HTERT RPE-1 (cell line): ENCODE results near the gene CGB7.
"Not testable (repeated sequence)": the region's sequence is repeated elsewhere in the genome, so short reads cannot be mapped to it uniquely, and the experiment has no call there.

Experiments
- in situ Hi-C: fragments of 300-500 bp; cut with MboI; formaldehyde crosslinking; loops from 4 replicates; pipeline ENCODE4 v1.14.3; 2020; ENCODE audit warnings: low sequenced_read_pairs

The CGB7 gene

DNA sequence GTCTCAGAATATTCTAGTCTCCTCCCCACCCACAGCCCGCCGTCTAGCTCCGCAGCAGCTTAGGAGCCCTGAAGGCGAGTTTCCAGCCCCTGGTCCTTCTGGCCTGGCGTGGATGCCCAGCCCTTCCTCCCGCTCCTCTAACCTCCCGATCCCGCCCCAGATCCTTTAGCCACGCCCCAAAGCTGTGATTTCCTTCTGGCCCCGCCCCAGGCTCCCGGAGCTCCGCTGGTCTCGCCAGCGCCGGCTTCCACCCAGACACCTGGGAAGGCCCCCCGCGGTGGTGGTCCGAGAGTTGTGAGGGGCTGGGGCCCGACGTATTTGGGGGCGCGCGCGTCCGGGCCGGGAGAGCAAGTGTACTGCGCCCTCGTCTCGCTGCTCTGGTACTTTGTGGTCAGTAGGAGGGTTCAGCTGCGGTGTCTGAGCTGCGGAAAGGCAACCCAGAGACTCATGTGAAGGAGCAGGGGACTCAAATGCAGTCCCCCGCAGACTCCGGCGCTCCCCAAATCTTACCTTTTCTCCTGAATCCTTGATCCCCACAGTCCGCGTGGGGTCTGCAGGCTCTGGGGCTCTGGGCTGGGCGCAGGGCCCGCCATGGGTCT, at the start of gene CGB7:
Gene CGB7 (minus strand): TSS at position 114 of the 599 bp plus-strand sequence. CDS start 2,374 bp downstream, outside the sequence.
- in situ Hi-C loops = no loop called here

DNA sequence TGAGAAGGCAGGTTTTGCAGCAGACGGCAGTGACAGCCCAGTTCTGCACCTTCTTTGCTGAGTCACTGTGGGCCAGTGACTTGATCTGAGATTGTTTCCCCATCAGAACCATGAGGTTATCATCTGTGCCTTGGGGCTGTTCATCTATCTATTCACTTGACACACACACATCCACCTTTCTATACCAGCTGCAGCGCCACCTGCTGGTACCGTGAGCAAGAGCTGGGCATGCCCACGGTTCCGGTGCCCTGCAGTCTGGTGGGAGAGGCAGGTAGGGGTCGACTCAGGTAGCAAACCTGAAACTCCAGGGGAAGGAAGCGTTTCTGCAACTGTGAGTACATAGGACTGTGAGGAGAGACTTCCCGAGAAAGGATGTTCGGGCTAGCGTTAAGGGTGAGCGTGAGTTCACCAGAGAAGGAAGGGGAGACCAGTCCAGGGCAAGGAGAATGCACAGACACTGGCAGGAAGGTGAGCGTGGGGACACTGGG, 49.1 kb upstream of the CGB7 start:
- in situ Hi-C loops = no loop called here

DNA sequence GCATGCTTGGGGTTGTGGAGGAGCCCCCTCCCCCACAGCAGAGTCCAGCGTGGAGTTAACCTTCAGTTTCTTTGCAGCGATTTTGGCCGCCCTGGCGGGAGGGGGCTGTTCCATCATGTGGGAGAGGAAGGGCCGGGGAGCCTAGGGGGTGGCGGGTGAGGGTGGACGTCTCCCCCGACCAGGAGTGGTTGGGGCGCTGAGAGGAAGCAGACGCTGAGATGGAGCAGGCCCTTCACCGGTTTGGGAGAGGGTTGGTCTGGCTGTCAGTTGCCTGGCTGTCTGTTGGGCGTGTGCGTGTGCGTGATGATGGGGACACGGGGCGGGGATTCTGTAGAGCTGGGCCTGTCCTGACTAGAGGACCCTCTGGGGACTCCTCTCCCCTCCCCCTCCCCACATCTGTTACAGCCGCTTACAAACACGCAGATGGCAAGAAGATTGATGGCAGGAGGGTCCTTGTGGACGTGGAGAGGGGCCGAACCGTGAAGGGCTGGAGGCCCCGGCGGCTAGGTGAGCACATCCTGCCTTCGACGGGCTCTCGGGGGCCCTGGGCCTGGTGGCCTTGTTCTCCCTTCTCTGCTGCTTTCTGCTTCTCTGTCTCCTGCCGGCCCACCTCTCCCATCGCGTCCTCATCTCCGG, 46.8 kb upstream of the CGB7 start:
- in situ Hi-C loops = no loop called here

DNA sequence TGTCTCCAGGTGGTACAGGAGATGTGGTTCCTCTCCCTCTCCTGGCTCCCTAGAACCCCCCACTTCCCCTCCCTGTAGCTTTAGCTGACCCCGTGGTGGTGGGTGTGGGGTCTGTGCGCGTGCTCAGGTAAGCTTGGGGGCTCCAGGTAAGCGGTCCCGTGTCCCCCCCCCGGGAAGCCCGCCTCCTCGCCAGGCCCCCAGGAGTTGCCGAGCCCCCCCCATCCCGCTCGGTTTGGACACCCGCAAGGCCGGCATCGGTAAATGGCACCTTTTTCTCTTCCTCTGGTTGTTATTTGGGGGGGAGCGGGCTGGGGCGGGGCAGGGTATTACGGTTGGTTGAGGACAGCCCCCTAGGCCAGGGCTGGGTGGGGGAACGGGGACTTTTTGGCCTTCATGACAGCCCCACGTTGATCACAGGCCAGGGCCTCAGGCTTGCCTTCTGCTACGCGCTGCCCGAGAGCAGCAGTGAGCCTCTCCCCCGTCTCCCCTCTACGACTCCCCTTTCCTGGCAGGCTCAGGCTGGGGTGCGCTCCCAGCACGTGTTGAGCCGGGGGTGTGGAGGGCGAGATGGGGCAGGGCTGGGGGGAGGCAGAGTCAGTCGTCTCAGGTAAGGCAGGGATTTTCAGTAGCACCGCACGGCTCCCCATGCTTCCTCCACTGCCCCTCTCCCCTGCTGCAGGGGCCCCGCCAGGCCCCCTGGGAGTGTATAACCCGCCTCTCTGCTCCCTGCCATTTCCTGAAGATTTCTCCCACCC, 46.0 kb upstream of the CGB7 start:
- in situ Hi-C loops = no loop called here

DNA sequence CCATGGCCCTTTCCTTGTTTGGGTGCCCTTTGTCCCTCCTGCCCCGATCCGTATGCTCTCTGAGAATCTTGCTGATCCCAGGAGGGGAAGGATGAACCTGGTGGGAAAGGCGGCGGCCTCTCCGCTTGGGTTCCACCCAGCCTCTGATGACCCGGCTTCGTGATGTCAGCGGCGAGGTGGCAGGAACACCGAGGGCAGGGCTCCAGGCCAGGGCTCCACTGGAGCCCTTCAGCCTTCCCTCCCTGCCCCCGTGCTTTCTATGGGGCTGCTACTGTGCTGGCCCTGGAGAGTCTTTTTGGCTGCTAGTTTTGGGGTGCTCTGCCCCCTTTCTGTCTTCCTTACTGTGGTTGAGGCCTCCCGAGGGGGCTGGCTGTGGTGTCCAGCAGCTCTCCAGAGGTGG, 44.8 kb upstream of the CGB7 start:
- in situ Hi-C loops = no loop called here

DNA sequence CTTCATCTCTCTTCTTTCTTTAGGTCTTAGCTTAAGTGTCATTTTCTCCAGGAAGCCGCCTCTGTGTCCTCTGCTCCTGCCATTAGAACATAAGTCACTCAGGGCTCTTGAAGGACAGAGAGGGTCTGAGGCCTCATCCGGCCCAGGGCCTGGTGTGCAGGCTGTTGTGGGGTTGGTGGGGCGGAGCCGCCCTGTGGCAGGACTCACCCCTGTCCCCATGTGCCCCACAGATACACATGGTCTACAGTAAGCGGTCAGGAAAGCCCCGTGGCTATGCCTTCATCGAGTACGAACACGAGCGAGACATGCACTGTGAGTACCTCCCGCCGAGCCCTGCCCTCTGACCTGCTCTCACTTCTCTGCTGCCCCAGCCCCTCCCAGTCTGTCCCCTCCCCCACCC, 43.6 kb upstream of the CGB7 start:
- in situ Hi-C loops = no loop called here

DNA sequence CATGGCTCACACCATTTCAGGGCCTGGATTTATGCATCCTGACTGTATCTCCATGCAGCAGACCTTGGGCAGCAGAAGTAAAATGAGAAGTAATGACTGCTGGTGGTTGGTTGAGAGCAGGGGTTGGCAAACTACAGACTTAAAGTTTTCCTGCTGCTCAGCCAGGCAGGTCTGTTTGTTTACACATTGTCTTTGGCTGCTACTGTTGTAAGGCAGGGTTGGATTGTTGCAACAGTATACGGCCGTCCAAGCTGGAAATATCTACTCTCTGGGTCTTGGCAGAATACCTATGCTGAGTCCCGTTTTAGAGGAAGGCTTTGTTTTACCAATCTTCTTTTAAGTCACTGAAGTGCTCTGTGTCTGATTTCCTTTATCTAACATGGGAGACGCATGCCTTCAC, 41.2 kb upstream of the CGB7 start:
- in situ Hi-C loops = no loop called here

DNA sequence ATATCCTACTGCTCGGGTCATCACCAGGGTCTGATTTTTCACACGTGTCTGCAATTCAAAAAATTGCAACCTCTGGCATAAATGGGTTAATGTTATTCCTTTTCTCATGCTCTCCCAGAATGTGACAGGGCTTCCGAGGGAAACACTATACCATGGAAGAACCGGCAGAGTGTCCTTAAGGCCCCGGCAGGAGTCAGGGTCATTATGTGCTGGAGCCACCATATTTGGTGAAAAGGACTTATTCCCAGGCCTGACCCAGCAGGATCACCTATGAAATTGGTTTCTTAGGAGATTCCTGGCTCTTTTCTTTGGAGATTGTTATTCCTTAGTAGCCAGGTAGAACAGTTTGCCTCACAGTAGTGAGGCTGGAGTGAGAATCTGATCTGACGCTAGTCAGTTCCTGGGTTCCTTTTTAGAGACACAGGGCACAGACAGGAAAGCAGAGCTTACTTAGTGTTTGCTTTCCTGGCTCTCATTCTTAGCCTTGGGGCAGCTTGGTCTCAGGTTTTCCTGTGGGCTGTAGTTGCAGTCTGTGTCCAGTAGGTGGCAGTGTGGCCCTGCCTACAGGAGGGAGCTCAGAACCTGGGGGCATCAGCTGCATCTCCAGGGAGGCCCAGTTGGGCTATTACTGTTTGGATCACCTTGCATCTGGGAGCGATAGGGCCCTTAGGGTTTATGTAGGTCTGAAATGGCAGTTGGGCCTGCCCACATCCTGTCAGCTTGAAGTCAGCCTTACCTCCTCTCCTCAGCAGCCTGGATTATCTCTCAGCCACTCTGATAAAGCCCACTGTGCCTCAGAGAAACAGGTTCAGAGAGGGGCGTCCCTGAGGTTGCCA, 40.1 kb upstream of the CGB7 start:
- in situ Hi-C loops = no loop called here

DNA sequence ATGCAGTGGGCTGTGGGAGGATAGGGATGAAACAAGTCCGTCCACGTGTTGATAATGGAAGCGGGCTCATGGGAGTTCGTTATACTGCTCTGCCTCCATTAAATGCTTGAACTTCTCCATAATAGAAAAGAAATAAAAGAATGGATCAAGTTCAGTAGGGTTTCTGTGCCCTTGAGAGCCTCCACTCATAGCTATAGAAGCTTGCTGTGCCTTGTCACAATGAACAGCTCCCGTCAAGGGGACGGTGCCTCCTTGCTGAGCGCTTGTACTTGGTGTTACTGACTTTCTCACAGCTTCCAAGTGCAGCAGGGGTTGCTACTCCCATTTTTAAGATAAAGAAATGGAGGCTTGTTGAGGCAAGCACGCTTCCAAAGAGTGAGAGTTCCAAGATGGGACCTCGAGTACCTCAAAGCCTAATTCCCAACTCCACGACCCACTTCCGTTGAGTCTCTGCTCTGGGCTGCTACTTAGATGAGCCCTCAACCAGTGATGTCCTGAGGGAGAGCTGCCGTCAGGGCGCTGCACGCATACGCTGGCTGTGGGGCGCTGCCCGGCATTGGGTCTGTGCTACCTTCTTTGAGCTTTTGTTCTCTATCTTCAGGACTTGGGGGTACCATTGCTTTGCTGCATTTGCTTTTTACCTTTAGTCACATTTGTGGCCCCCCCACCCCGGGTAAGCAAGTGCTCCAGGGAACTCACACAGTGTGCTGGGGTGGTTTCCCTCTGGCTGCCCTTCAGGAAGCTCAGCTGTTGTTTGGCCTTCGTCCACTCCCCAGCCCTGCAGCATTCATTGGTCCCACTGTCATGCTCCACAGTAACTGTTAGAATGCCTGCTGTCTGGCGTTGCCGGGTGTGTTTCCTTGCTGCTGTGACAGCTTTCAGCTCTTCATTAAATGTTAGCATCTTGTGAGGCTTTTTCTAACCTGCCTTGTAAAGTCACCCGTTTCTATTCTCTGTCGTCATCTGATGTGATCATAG, 37.2 kb upstream of the CGB7 start:
- in situ Hi-C loops = no loop called here

DNA sequence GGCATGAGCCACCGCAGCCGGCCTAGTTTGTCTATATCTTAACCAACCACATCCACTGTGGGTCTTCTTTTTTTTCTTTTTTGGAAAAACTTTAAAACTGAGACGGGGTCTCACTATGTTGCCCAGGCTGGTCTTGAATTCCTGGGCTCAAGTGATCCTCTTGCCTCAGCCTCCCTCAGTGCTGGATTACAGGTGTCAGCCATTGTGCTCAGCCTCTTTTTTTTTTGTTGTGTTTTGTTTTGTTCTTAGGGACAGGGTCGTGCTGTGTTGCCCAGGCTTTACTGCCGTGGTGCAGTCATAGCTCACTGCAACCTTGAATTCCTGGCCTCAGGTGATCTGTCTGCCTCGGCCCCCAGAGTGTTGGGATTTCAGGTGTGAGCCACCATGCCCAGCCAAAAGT, 35.1 kb upstream of the CGB7 start:
- in situ Hi-C loops = no loop called here

DNA sequence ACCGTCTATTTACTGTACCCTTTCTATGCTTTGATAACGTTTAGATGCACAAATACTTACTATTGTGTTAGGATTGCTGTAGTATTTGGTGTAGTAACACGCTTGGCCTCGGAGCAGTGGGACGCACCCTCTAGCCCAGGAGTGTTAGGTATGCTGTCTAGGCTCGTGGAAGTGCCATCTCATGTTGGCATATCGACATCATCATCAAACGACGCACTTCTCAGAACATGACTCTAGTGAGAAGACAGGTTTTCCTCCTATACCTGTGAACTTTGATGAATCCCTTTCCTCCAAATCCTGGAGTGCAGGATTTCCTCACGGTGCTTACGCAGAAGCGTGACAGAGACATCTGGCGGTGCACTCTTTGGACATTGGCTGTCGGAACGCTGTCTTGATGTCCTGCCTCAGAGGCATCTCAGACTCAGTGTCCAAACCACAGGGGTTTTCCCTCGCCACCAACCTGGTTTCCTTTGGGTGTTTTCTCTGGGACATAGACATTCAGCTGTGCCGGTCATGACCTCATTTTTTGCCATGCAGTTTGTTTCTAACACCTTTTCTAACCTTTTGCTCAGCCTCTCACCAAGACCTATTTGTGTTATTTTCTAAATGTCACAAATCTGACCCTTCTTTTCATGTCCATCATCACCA, 34.0 kb upstream of the CGB7 start:
- in situ Hi-C loops = no loop called here

DNA sequence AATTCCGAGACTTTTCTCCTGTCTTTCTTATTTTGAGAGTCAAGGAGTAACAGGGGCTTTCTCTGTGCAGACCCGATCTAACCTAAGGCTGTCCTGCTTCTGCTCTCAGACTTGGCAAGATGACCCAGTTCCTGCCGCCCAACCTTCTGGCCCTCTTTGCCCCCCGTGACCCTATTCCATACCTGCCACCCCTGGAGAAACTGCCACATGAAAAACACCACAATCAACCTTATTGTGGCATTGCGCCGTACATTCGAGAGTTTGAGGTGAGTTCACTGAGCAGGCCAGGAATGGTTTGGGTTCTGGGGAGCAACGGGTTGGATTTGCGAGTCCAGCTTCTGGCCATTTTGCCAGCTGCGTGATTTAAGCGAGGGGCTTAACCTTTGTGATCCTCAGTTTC, 28.7 kb upstream of the CGB7 start:
- in situ Hi-C loops = no loop called here

DNA sequence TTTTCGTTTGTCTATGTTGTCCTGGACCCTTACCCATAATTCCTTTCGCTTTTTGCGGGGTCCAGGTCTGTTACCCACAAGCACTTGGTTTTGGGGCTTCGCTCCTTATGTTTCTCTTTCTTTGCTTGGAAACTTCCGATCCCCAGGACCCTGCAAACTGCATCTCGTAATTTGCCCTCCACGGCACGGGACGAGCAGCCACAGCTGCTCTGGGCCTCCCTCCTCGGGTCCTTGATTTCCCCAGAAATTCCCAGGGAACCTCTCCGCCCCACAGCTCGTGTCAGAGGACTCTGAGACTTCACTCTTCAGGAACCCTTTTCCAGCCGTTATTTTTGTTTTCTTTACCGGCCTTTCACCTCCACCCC, 28.3 kb upstream of the CGB7 start:
- in situ Hi-C loops = no loop called here

DNA sequence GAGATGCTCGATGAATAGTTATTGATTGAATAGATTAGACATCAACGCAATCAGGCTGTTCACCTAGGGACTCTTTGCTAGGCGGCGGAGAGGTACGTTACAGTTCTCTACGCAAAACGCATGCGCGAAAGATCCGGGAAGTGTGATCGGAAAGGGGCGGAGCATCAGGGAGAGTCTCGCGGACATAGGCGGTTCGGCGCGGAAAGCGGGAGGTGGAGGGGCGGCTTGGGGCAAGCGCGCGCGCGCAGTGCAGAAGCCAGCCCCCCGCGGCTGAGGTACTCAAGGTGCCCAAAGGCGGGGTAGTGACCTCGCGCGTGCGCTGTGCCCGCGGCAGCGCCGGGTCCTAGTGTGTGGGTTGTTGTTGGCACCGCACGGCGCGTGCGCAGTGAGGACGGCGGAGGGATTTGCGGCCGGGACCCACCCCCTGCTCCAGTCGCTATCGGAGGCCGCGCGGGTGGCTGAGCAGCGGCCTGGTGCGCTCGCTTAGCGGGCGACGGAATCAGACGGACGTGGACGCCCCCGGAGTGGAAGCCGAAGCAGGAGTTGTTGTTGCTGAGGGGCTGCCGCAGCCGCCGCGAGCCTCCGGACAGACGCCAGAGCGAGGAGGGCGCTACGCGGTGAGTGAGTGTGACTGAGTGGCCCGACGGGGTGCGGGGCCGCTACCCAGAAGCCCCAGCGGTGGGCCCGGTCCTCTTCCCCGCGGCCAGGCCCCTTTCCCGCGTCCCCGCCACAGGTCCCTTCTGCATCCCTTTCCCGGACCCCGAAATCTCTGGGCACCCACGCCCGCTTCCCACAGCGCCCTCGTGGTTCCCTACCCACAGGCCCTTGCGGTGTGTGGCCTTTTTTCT, 27.7 kb upstream of the CGB7 start, which contains the start of gene SNRNP70:
Gene SNRNP70 (plus strand): TSS at position 432 of the 848 bp plus-strand sequence. CDS start 964 bp downstream, outside the sequence.
- in situ Hi-C loops = no loop called here

DNA sequence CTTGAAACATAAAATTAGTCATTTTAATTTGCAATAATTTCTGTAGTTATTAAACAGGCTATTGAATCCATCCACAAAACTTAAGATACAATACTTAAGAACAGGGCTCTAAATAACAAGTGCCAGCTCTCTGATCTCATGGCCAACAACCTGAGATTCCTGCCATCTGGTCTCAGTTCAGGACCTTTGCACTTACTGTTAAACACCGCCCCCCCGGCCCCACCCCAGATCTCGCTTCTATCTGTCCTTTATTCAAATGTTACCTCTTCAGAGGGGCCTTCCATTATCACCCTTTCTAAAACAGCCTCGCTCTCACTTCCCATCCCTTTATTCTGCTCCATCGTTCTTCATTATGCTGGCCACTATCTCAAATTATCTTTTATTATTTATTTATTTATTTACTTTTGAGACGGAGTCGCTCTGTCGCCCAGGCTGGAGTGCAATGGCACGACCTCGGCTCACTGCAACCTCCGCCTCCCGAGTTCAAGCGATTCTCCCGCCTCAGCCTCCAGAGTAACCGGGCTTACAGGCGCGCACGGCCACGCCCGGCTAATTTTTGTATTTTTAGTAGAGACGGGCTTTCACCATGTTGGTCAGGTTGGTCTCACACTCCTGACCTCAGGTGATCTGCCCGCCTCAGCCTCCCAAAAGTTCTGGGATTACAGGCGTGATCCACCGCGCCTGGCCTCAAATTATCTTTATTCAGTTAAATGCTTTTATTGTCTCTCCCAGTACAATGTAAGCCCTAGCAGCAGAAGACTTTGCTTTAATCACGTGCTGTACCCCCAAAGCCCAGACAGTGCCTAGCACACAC, 26.9 kb upstream of the CGB7 start:
- in situ Hi-C loops = no loop called here

DNA sequence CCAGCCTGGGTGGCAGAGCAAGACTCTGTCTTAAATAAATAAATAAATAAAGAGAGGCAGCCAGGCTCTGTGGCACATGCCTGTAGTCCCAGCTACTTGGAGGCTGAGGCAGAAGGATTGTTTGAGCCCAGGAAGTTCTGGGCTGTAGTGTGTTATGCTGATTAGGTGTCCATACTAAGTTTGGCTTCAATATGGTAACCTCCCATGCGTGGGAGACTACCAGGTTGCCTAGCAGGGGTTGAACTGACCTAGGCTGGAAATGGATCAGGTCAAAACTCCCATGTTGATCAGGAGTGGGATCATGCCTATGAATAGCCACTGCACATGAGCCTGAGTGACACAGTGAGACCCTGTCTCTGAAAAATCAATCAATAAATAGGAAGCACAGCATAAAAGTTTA, 23.7 kb upstream of the CGB7 start:
- in situ Hi-C loops = no loop called here

DNA sequence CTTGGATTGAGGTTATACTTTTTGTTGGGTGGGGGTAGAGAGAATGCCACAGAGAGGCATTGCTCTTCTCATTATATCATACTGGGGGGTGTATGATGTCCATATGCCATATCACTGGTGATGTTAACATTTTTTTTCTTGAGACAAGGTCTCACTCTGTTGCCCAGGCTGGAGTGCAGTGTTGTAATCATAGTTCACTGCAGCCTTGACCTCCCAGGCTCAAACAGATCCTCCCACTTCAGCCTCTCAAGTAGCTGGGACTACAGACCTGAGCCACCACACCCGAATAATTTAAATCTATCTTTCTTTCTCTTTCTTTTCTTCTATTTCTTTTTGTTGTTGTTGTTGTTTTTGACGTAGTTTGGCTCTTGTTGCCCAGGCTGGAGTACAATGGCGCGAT, 22.8 kb upstream of the CGB7 start:
- in situ Hi-C loops = no loop called here

DNA sequence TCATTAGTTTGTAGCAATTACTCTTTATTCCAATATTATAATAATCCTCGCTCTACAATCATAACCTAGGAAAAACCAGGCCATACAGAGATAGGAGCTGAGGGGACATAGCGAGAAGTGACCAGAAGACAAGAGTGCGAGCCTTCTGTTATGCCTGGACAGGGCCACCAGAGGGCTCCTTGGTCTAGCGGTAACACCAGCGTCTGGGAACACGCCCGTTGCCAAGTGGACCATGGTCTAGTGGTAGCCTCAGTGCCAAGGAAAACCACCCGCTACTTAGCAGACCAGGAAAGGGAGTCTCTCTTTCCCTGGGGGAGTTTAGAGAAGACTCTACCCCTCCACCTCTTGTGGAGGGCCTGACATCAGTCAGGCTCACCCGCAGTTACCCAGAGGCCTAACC, 17.3 kb upstream of the CGB7 start:
- in situ Hi-C loops = not testable (repeated sequence)
